WTC11 (cell line): ENCODE measurements around the gene ACBD6. TPM values are rescaled to one million over a fixed set of nuclear protein-coding genes. Genes with fewer than 3 reads are reported as not detected.

ENCODE experiments used
- ATAC-seq: fragments of 200-7000 bp; cut with Tn5 transposase; 2 replicates; pipeline ENCODE4 v1.10.0; 2021; ENCODE audit warnings: mild to moderate bottlenecking, moderate library complexity
- CTCF ChIA-PET: fragments of 300-600 bp; sonication (Branson Sonifier 250); formaldehyde crosslinking; loops from one replicate; lab custom pipeline; 2021; ENCODE audit warnings: antibody characterized with exemption; lab: Charles Lee
- POLR2A ChIA-PET: fragments of 350-600 bp; sonication (Branson Sonifier 250); formaldehyde crosslinking; loops from one replicate; lab custom pipeline; 2021; ENCODE audit warnings: antibody characterized with exemption; lab: Charles Lee
- DNase-seq: peaks from one replicate; pipeline ENCODE4 v3.0.0; 2021; ENCODE audit warnings: low spot score
- H3K27ac Mint-ChIP-seq: 2 replicates; pipeline ENCODE4 v1.8.0; 2021; ENCODE audit warnings: mixed read lengths
- H3K27me3 Mint-ChIP-seq: 2 replicates; pipeline ENCODE4 v1.8.0; 2021; ENCODE audit warnings: low read depth, mild to moderate bottlenecking, moderate library complexity, mixed read lengths
- H3K36me3 Mint-ChIP-seq: 2 replicates; pipeline ENCODE4 v1.8.0; 2021; ENCODE audit warnings: mixed read lengths
- H3K4me1 Mint-ChIP-seq: 2 replicates; pipeline ENCODE4 v1.8.0; 2022; ENCODE audit warnings: mixed read lengths
- H3K4me3 Mint-ChIP-seq: 2 replicates; pipeline ENCODE4 v1.8.0; 2021; ENCODE audit warnings: mild to moderate bottlenecking, moderate library complexity, mixed read lengths
- H3K9me3 Mint-ChIP-seq: 2 replicates; pipeline ENCODE4 v1.8.0; 2021; ENCODE audit warnings: mixed read lengths
- ATF2 ChIP-seq: sonication (generic); formaldehyde crosslinking; IDR thresholded peaks from 2 replicates; pipeline ENCODE4 v1.8.1; 2022; ENCODE audit warnings: low read depth, missing genetic modification reagents, borderline replicate concordance
- ATF6 ChIP-seq: sonication (generic); formaldehyde crosslinking; IDR thresholded peaks from 2 replicates; pipeline ENCODE4 v1.8.1; 2023; ENCODE audit warnings: mild to moderate bottlenecking, missing genetic modification reagents
- ELF4 ChIP-seq: sonication (generic); formaldehyde crosslinking; IDR thresholded peaks from 2 replicates; pipeline ENCODE4 v1.8.1; 2022; ENCODE audit warnings: low read depth, mild to moderate bottlenecking, moderate library complexity, missing genetic modification reagents
- ETV6 ChIP-seq: sonication (generic); formaldehyde crosslinking; IDR thresholded peaks from 2 replicates; pipeline ENCODE4 v1.8.1; 2022; ENCODE audit warnings: mild to moderate bottlenecking, missing genetic modification reagents
- GRHL2 ChIP-seq: fragments of 250-450 bp; sonication (Bioruptor Pico); IDR thresholded peaks from 2 replicates; pipeline ENCODE4 v1.8.0; 2022; ENCODE audit warnings: mild to moderate bottlenecking, moderate library complexity; ENCODE audit not compliant: insufficient replicate concordance, severe bottlenecking
- IRF1 ChIP-seq: sonication (generic); formaldehyde crosslinking; IDR thresholded peaks from 2 replicates; pipeline ENCODE4 v1.8.0; 2023; ENCODE audit warnings: missing genetic modification reagents
- NR2C2 ChIP-seq: sonication (generic); formaldehyde crosslinking; IDR thresholded peaks from 2 replicates; pipeline ENCODE4 v1.8.0; 2022; ENCODE audit warnings: mild to moderate bottlenecking, missing genetic modification reagents
- NR3C1 ChIP-seq: sonication (generic); formaldehyde crosslinking; conservative IDR thresholded peaks from 2 replicates; pipeline ENCODE4 v1.8.1; 2023; ENCODE audit warnings: low read depth, mild to moderate bottlenecking, missing genetic modification reagents
- PRDM15 ChIP-seq: sonication (generic); formaldehyde crosslinking; IDR thresholded peaks from 2 replicates; pipeline ENCODE4 v1.8.0; 2022; ENCODE audit warnings: missing genetic modification reagents
- PRRX2 ChIP-seq: fragments of 250-450 bp; sonication (Bioruptor Pico); IDR thresholded peaks from 2 replicates; pipeline ENCODE4 v1.8.0; 2021; ENCODE audit warnings: mild to moderate bottlenecking
- RELA ChIP-seq: sonication (generic); formaldehyde crosslinking; IDR thresholded peaks from 2 replicates; pipeline ENCODE4 v1.8.1; 2022; ENCODE audit warnings: missing genetic modification reagents, mild to moderate bottlenecking, borderline replicate concordance
- STAT6 ChIP-seq: sonication (generic); formaldehyde crosslinking; conservative IDR thresholded peaks from 2 replicates; pipeline ENCODE4 v1.8.1; 2023; ENCODE audit warnings: mild to moderate bottlenecking, low read depth, missing genetic modification reagents, moderate library complexity
- TCF7 ChIP-seq: sonication (generic); formaldehyde crosslinking; IDR thresholded peaks from 2 replicates; pipeline ENCODE4 v1.8.0; 2022; ENCODE audit warnings: mild to moderate bottlenecking, low read depth, missing genetic modification reagents, moderate library complexity
- ZNF138 ChIP-seq: sonication (generic); formaldehyde crosslinking; conservative IDR thresholded peaks from 2 replicates; pipeline ENCODE4 v1.8.1; 2022; ENCODE audit warnings: mild to moderate bottlenecking, moderate library complexity, missing genetic modification reagents
- ZNF396 ChIP-seq: fragments of 250-450 bp; sonication (Bioruptor Pico); IDR thresholded peaks from 2 replicates; pipeline ENCODE4 v1.8.0; 2021; ENCODE audit warnings: mild to moderate bottlenecking, moderate library complexity, borderline replicate concordance
- ZNF416 ChIP-seq: fragments of 250-450 bp; sonication (Bioruptor Pico); IDR thresholded peaks from 2 replicates; pipeline ENCODE4 v1.9.0; 2021; ENCODE audit warnings: mild to moderate bottlenecking, inconsistent platforms
- ZNF423 ChIP-seq: fragments of 250-450 bp; sonication (Bioruptor Pico); IDR thresholded peaks from 2 replicates; pipeline ENCODE4 v2.1.2; 2022; ENCODE audit warnings: mild to moderate bottlenecking, moderate library complexity
- ZNF425 ChIP-seq: fragments of 250-450 bp; sonication (Bioruptor Pico); conservative IDR thresholded peaks from 2 replicates; pipeline ENCODE4 v1.9.0; 2021; ENCODE audit warnings: mild to moderate bottlenecking
- total RNA-seq: library from RNA; stranded (reverse); gene quantifications from 3 replicates; pipeline ENCODE4 v1.2.3, GENCODE V29; 2021
- TF ChIP-seq, protein P1 (sequence below): fragments of 250-450 bp; sonication (Bioruptor Pico); IDR thresholded peaks from 2 replicates; pipeline ENCODE4 v1.9.0; 2021; ENCODE audit warnings: mild to moderate bottlenecking
- TF ChIP-seq, protein P2 (sequence below): fragments of 250-450 bp; sonication (Bioruptor Pico); IDR thresholded peaks from 2 replicates; pipeline ENCODE4 v2.1.2; 2022; ENCODE audit warnings: mild to moderate bottlenecking, moderate library complexity

Gene ACBD6
- total RNA-seq, 1 experiment from 2014 or later, result 53.5 TPM

GRCh38 chr1:180527101-180527669, 24.8 kb upstream of the ACBD6 start:
- no peak for ATAC-seq
- CTCF ChIA-PET, result interaction anchor here (0.6 to 1.5 kb wide), 5 partner anchors 10 to 396 kb away, joined by 3 read pairs; no protein-coding TSS in a partner anchor
- TF ChIP-seq ZNF425 (no peak), ATF2 (CRISPR knock-in tag) (no peak), ATF6 (CRISPR knock-in tag) (no peak), TCF7 (CRISPR knock-in tag) (no peak), IRF1 (CRISPR knock-in tag) (no peak), NR3C1 (CRISPR knock-in tag) (no peak), ZNF416 (CRISPR knock-in tag) (no peak), RELA (CRISPR knock-in tag) (no peak), GRHL2 (CRISPR knock-in tag) (no peak), ZNF138 (CRISPR knock-in tag) (no peak)
- TF ChIP-seq, protein P1, sequence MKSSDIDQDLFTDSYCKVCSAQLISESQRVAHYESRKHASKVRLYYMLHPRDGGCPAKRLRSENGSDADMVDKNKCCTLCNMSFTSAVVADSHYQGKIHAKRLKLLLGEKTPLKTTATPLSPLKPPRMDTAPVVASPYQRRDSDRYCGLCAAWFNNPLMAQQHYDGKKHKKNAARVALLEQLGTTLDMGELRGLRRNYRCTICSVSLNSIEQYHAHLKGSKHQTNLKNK (CRISPR knock-in tag), result no peak
- TF ChIP-seq, protein P2, sequence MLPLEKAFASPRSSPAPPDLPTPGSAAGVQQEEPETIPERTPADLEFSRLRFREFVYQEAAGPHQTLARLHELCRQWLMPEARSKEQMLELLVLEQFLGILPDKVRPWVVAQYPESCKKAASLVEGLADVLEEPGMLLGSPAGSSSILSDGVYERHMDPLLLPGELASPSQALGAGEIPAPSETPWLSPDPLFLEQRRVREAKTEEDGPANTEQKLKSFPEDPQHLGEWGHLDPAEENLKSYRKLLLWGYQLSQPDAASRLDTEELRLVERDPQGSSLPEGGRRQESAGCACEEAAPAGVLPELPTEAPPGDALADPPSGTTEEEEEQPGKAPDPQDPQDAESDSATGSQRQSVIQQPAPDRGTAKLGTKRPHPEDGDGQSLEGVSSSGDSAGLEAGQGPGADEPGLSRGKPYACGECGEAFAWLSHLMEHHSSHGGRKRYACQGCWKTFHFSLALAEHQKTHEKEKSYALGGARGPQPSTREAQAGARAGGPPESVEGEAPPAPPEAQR (CRISPR knock-in tag), result no peak
- TF ChIP-seq, all 79 proteins: peak for 0
- H3K9me3 Mint-ChIP-seq, result no peaks in the 10 kb centered on the region
- H3K4me3 Mint-ChIP-seq, result no peak overlapping the region
- H3K27ac Mint-ChIP-seq, result no peak overlapping the region
- no peaks in the 10 kb centered on the region for H3K36me3 Mint-ChIP-seq
- no peaks in the 10 kb centered on the region for H3K27me3 Mint-ChIP-seq
- peaks cover 34% of the 10 kb centered on the region for H3K4me1 Mint-ChIP-seq
- POLR2A ChIA-PET, result no interaction called here
- DNase-seq, result no peak

- Mint-ChIP-seq H3K27me3 (no peaks in the 10 kb centered on the region), H3K27ac (no peak overlapping the region), H3K4me1 (peaks cover 44% of the 10 kb centered on the region), H3K9me3 (no peaks in the 10 kb centered on the region), H3K36me3 (no peaks in the 10 kb centered on the region), H3K4me3 (no peak overlapping the region)
- ChIA-PET CTCF (interaction anchor here (1.3 kb wide), 1 partner anchor 10 kb away, joined by 3 read pairs; no protein-coding TSS in a partner anchor), POLR2A (no interaction called here)
- DNase-seq (no peak), ATAC-seq (no peak)
- TF ChIP-seq STAT6 (CRISPR knock-in tag), result no peak
- TF ChIP-seq NR2C2, result no peak
- TF ChIP-seq ETV6 (CRISPR knock-in tag), result no peak
- no peak for TF ChIP-seq ZNF138 (CRISPR knock-in tag)
- no peak for TF ChIP-seq ELF4 (CRISPR knock-in tag)
- TF ChIP-seq ZNF423 (CRISPR knock-in tag), result no peak
- TF ChIP-seq PRDM15 (CRISPR knock-in tag), result no peak
- no peak for TF ChIP-seq ZNF396 (CRISPR knock-in tag)
- no peak for TF ChIP-seq PRRX2 (CRISPR knock-in tag)
These were observed 23.3 kb upstream of the ACBD6 start for GRCh38 chr1:180525715-180526039.
